ENCODE results near the gene ATG7.

- TF ChIP-seq CTCF (IDR thresholded peaks at IDR 0.05) (no peak), POLR2A (IDR thresholded peaks at IDR 0.05) (no peak)
Observed at GRCh38 chr3:11224870-11225229, 47.3 kb upstream of the ATG7 start.

All from uterus (tissue), 2 donors.